Endothelial cell of umbilical vein (primary cell): ENCODE data around the gene GJB4. TPM values are rescaled to one million over a fixed set of nuclear protein-coding genes. Genes with fewer than 3 reads are reported as not detected.

ENCODE experiments used
- BruUV-seq: library from RNA; stranded (reverse); fragments of 400-500 nt; replicated peaks from 2 replicates; lab custom pipeline; 2021; lab: Mats Ljungman, UMichigan
- CTCF ChIA-PET: fragments of 300-600, 350-600 bp; sonication (Branson Sonifier 250); formaldehyde crosslinking; loops from one replicate; lab custom pipeline; 2021; ENCODE audit warnings: antibody characterized with exemption, inconsistent platforms; lab: Charles Lee
- POLR2A ChIA-PET: fragments of 300-600, 350-600 bp; sonication (Branson Sonifier 250); formaldehyde crosslinking; loops from one replicate; lab custom pipeline; 2021; ENCODE audit warnings: antibody characterized with exemption, inconsistent platforms; lab: Charles Lee
- DNase-seq: peaks from one replicate; pipeline ENCODE4 v3.0.0-alpha.2; 2011; ENCODE audit warnings: low read depth, low spot score
- FAIRE-seq: peaks from 2 replicates; lab custom pipeline; 2011; peaks lifted over from hg19 to GRCh38; lab: Jason Lieb, UNC
- H2AFZ ChIP-seq: 2 replicates; pipeline ENCODE4 v1.6.0; 2012; ENCODE audit warnings: low read depth, low read length, control low read depth, inconsistent platforms
- H3K27ac ChIP-seq: 2 replicates; pipeline ENCODE4 v1.5.1; 2011; ENCODE audit warnings: low read depth, mild to moderate bottlenecking, control low read depth, low read length, moderate library complexity; ENCODE audit not compliant: insufficient read depth
- H3K27me3 ChIP-seq, 2 experiments: 2 replicates each; pipeline versions ENCODE4 v1.6.0 to v1.6.1; 2011; ENCODE audit warnings: low read length in 2 of 2, mixed read lengths in 1 of 2; ENCODE audit not compliant: control insufficient read depth in 2 of 2, insufficient read depth in 2 of 2
- H3K36me3 ChIP-seq, 2 experiments: 2 replicates in 1 of 2; 3 replicates in 1 of 2; pipeline ENCODE4 v1.5.1; 2011; ENCODE audit warnings: low read length in 2 of 2, mild to moderate bottlenecking in 1 of 2, moderate library complexity in 1 of 2; ENCODE audit not compliant: control insufficient read depth in 2 of 2, insufficient read depth in 2 of 2; ENCODE audit errors: extremely low read depth in 1 of 2
- H3K4me1 ChIP-seq: 3 replicates; pipeline ENCODE4 v1.5.1; 2011; ENCODE audit warnings: mild to moderate bottlenecking, low read length; ENCODE audit not compliant: control insufficient read depth, insufficient read depth; ENCODE audit errors: extremely low read depth
- H3K4me2 ChIP-seq: 2 replicates; pipeline ENCODE4 v1.6.1; 2011; ENCODE audit warnings: low read length, control low read depth, mixed read lengths; ENCODE audit not compliant: insufficient read depth
- H3K4me3 ChIP-seq, 3 experiments: fragments of 200-600 bp in 1 of 3; sonication (generic), shearing (Covaris generic) in 1 of 3; replicated peaks in 1 of 3; 2 replicates each; pipeline ENCODE4 v1.5.1; 2011 to 2016; ENCODE audit warnings: control low read depth in 3 of 3, low read length in 3 of 3, mild to moderate bottlenecking in 2 of 3, inconsistent platforms in 1 of 3, low read depth in 1 of 3, moderate library complexity in 1 of 3; ENCODE audit not compliant: insufficient read depth in 1 of 3
- H3K79me2 ChIP-seq: 2 replicates; pipeline ENCODE4 v1.6.0; 2012; ENCODE audit warnings: low read length, inconsistent platforms; ENCODE audit not compliant: control insufficient read depth, insufficient read depth
- H3K9ac ChIP-seq: replicated peaks from 2 replicates; pipeline ENCODE3; 2011; ENCODE audit warnings: low read length, control low read depth; ENCODE audit not compliant: insufficient read depth; ENCODE audit errors: extremely low read depth
- H3K9me1 ChIP-seq: replicated peaks from 3 replicates; pipeline ENCODE4 v1.6.0; 2011; ENCODE audit warnings: mild to moderate bottlenecking, low read length; ENCODE audit not compliant: control insufficient read depth, insufficient read depth; ENCODE audit errors: extremely low read depth
- H3K9me3 ChIP-seq: replicated peaks from 2 replicates; pipeline ENCODE4 v1.5.1; 2012; ENCODE audit warnings: low read length, inconsistent platforms; ENCODE audit not compliant: control insufficient read depth, insufficient read depth
- H4K20me1 ChIP-seq: replicated peaks from 2 replicates; pipeline ENCODE3; 2011; ENCODE audit warnings: mild to moderate bottlenecking, low read length; ENCODE audit not compliant: control insufficient read depth, insufficient read depth; ENCODE audit errors: extremely low read depth
- EZH2 ChIP-seq: IDR thresholded peaks from 2 replicates; pipeline ENCODE4 v1.6.1; 2012; ENCODE audit warnings: borderline replicate concordance, low read depth, mild to moderate bottlenecking, moderate library complexity, low read length, inconsistent platforms; ENCODE audit not compliant: severe bottlenecking
- FOS ChIP-seq: IDR thresholded peaks from 2 replicates; pipeline ENCODE4 v1.6.1; 2011; ENCODE audit warnings: mild to moderate bottlenecking, low read length, moderate library complexity, borderline replicate concordance; ENCODE audit not compliant: insufficient read depth
- GATA2 ChIP-seq: IDR thresholded peaks from 2 replicates; pipeline ENCODE4 v1.7.0; 2011; ENCODE audit warnings: low read depth, mild to moderate bottlenecking, moderate library complexity, mixed read lengths, low read length; ENCODE audit not compliant: insufficient read length, insufficient read depth
- JUN ChIP-seq: IDR thresholded peaks from 2 replicates; pipeline ENCODE4 v1.6.1; 2011; ENCODE audit warnings: borderline replicate concordance, low read depth; ENCODE audit not compliant: insufficient read length, insufficient read depth
- MYC ChIP-seq: IDR thresholded peaks from one replicate; pipeline ENCODE4 v1.6.1; 2011; ENCODE audit warnings: mild to moderate bottlenecking, low read depth, low read length
- POLR2A ChIP-seq: IDR thresholded peaks from 2 replicates; pipeline ENCODE4 v1.6.1; 2012; ENCODE audit warnings: low read depth, mild to moderate bottlenecking, control low read depth, low read length
- POLR2AphosphoS5 ChIP-seq: IDR thresholded peaks from 2 replicates; pipeline ENCODE4 v1.6.1; 2012; ENCODE audit warnings: low read depth, mild to moderate bottlenecking, control low read depth, low read length, moderate library complexity; ENCODE audit not compliant: insufficient read depth
- dilution Hi-C: fragments of 300-500 bp; cut with MboI; formaldehyde crosslinking; loops from one replicate; pipeline ENCODE4 v1.15.0; 2019; ENCODE audit warnings: low sequenced_read_pairs; ENCODE audit not compliant: extremely low pct_ligation_motif_present
- intact Hi-C: fragments of 100-400 bp; cut with micrococcal nuclease; formaldehyde crosslinking; loops from one replicate; pipeline ENCODE4 v1.10.0; 2022
- polyA plus RNA-seq, 4 experiments: library from polyadenylated mRNA; depleted of rRNA in 3 of 4; stranded (reverse) in 3 of 4; unstranded in 1 of 4; fragments of >200 nt; gene quantifications; 2 replicates each; pipeline versions ENCODE4 v1.2.1 to v1.2.3, GENCODE V29; 2011 to 2012; ENCODE audit warnings: missing spikeins in 1 of 4
- total RNA-seq: library from RNA; stranded (reverse); gene quantifications from 2 replicates; pipeline ENCODE4 v1.2.3, GENCODE V29; 2021
- TF ChIP-seq, protein P1 (sequence below), 2 donors: IDR thresholded peaks; 1 replicate in 1 of 2; 2 replicates in 1 of 2; pipeline ENCODE4 v1.5.1; 2011; ENCODE audit warnings: low read length in 2 of 2, mild to moderate bottlenecking in 2 of 2, moderate library complexity in 2 of 2, control low read depth in 1 of 2, inconsistent platforms in 1 of 2, low read depth in 1 of 2; ENCODE audit not compliant: insufficient read depth in 1 of 2; ENCODE audit errors: extremely low read depth in 1 of 2
- TF ChIP-seq, protein P2 (sequence below): IDR thresholded peaks from 2 replicates; pipeline ENCODE4 v1.6.1; 2011; ENCODE audit not compliant: insufficient read depth, insufficient read length

GJB4 gene
- total and polyA plus RNA-seq, 2 donors (not counting 3 experiments of a cell fraction or from before 2014, with no cell fraction given), result not detected

DNA sequence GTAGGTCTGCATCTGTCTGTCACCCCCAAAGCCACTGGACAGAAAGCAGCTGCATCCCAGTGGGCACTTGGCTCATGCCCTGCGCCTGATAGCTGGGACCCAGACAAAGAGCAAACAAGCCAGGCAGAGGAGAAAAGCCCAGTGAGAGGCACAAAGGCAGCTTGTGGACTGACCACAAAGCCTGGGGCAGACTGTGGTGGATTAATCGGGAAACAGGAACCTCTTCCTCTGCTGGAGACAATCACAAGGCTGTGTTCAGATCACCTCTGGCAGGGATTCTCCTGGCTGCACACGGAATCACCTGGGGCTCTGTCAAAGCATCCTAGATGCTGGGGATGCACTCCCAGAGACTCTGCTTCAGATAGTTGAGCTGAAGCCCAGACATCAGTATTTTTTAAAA lies 19.9 kb upstream of the GJB4 start:
- H3K27ac ChIP-seq, result no peak overlapping the region
- H3K4me1 ChIP-seq, result no peaks in the 10 kb centered on the region
- H3K4me3 ChIP-seq, result no peak overlapping the region
- ChIA-PET CTCF (interaction anchor here (7.8 kb wide), 1 partner anchor 1108 kb away, joined by 338 read pairs; no protein-coding TSS in a partner anchor), POLR2A (no interaction called here)
- H3K9ac ChIP-seq, result no peak overlapping the region
- TF ChIP-seq MYC, result no peak
- TF ChIP-seq POLR2A, result no peak
- TF ChIP-seq, protein P1, sequence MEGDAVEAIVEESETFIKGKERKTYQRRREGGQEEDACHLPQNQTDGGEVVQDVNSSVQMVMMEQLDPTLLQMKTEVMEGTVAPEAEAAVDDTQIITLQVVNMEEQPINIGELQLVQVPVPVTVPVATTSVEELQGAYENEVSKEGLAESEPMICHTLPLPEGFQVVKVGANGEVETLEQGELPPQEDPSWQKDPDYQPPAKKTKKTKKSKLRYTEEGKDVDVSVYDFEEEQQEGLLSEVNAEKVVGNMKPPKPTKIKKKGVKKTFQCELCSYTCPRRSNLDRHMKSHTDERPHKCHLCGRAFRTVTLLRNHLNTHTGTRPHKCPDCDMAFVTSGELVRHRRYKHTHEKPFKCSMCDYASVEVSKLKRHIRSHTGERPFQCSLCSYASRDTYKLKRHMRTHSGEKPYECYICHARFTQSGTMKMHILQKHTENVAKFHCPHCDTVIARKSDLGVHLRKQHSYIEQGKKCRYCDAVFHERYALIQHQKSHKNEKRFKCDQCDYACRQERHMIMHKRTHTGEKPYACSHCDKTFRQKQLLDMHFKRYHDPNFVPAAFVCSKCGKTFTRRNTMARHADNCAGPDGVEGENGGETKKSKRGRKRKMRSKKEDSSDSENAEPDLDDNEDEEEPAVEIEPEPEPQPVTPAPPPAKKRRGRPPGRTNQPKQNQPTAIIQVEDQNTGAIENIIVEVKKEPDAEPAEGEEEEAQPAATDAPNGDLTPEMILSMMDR (IDR thresholded peaks at IDR 0.05; ENCODE audit: extremely low read depth in 1 of 2, insufficient read depth in 1 of 2, low read depth in 1 of 2, low read length in 2 of 2), result no peak
- TF ChIP-seq JUN, result no peak
- no peak for TF ChIP-seq FOS
- no peak for TF ChIP-seq GATA2
- TF ChIP-seq, protein P2, sequence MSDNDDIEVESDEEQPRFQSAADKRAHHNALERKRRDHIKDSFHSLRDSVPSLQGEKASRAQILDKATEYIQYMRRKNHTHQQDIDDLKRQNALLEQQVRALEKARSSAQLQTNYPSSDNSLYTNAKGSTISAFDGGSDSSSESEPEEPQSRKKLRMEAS, result no peak
- TF ChIP-seq EZH2, result no peak
- TF ChIP-seq POLR2AphosphoS5, result no peak
- H3K27me3 ChIP-seq, result peaks cover 2 to 3% of the 10 kb centered on the region in 2 experiments
- DNase-seq (no peak), FAIRE-seq (no peak)
- BruUV-seq, result no TSS peak
- intact Hi-C loops (no loop called here), dilution Hi-C loops (no loop called here)
- H2AFZ ChIP-seq, result no peak overlapping the region
- H3K9me1 ChIP-seq, result no peaks in the 10 kb centered on the region
- no peak overlapping the region for H3K4me2 ChIP-seq
- no peaks in the 10 kb centered on the region for H4K20me1 ChIP-seq
- H3K79me2 ChIP-seq, result no peaks in the 10 kb centered on the region
- H3K9me3 ChIP-seq, result no peaks in the 10 kb centered on the region
- H3K36me3 ChIP-seq, result no peaks in the 10 kb centered on the region
